ENCODE measurements around the gene GGT7. TPM values are rescaled to one million over a fixed set of nuclear protein-coding genes. Genes with fewer than 3 reads are reported as not detected.

GGT7 gene
- total and polyA plus RNA-seq, 9 of the 15 experiments (the other 6 are each of a cell fraction or from before 2014, with no cell fraction given): 0.04 to 18.3 (median 5.9) TPM

- no peak for TF ChIP-seq TSHZ1 (CRISPR knock-in tag; IDR thresholded peaks at IDR 0.05)
Measured at GRCh38 chr20:34815636-34816035, 57.0 kb downstream of the GGT7 start (continued).

GRCh38 chr20:34808583-34808982 lies 64.1 kb downstream of the GGT7 start:
- WGBS (ENCODE audit: insufficient coverage, low coverage, missing lambda C conversion rate): 91% methylated on average over 5 of the region's 5 CpGs
- no peaks in the 10 kb centered on the region for H3K9me1 ChIP-seq (ENCODE audit: control insufficient read depth, insufficient read depth, low read length)
- no peak for ATAC-seq
- no peak overlapping the region for H3K27ac ChIP-seq (ENCODE audit: extremely low read depth, low read depth, low read length)
- ChIA-PET POLR2A (interaction anchor here (1.0 kb wide), 1 partner anchor 12 kb away, joined by 5 read pairs; no protein-coding TSS in a partner anchor), CTCF (ENCODE audit: low intra/inter-chr PET ratio) (no interaction called here)
- H3K36me3 ChIP-seq (ENCODE audit: control insufficient read depth, insufficient read depth, low read length): no peaks in the 10 kb centered on the region
- H3K27me3 ChIP-seq (ENCODE audit: control insufficient read depth in 2 of 2, insufficient read depth in 2 of 2, low read length in 2 of 2): no peaks in the 10 kb centered on the region
- no peak for FAIRE-seq
- intact Hi-C loops (cut with micrococcal nuclease) (no loop called here), in situ Hi-C loops (cut with MboI) (no loop called here)
- BruUV-seq (replicated peaks): no TSS peak
- H3K79me2 ChIP-seq (ENCODE audit: control insufficient read depth, insufficient read depth, low read length): peaks cover 34% of the 10 kb centered on the region
- no peaks in the 10 kb centered on the region for H3K9me3 ChIP-seq (replicated peaks; ENCODE audit: control insufficient read depth, insufficient read depth, low read depth, low read length)
- H3K4me1 ChIP-seq (replicated peaks in 1 of 2; ENCODE audit: control insufficient read depth in 2 of 2, insufficient read depth in 2 of 2, low read length in 2 of 2): peaks cover 0 to 6% of the 10 kb centered on the region in 2 experiments; a peak in 2 of 5 replicates
- no peak for DNase-seq (ENCODE audit: extremely low read depth in 1 of 4, low spot score in 3 of 4)
- no peak overlapping the region for H3K4me3 ChIP-seq
- no peak overlapping the region for H3K4me2 ChIP-seq (ENCODE audit: insufficient read depth, low read length)
- H4K20me1 ChIP-seq (replicated peaks; ENCODE audit: control insufficient read depth, insufficient read depth, low read length): no peaks in the 10 kb centered on the region
- H3K9ac ChIP-seq (ENCODE audit: insufficient read depth in 1 of 2, low read depth in 2 of 2, low read length in 2 of 2): no peak overlapping the region
- no peak overlapping the region for H2AFZ ChIP-seq (ENCODE audit: low read depth, low read length)
- no peak for TF ChIP-seq KAT2B (IDR thresholded peaks at IDR 0.05; ENCODE audit: low read depth, low read length)
- no peak for TF ChIP-seq POLR2H (tag; IDR thresholded peaks at IDR 0.05; ENCODE audit: low read depth)
- TF ChIP-seq ZNF717 (CRISPR knock-in tag; IDR thresholded peaks at IDR 0.05): no peak
- no peak for TF ChIP-seq RNF219 (CRISPR knock-in tag; IDR thresholded peaks at IDR 0.05)
- no peak for TF ChIP-seq FOS (IDR thresholded peaks at IDR 0.05; ENCODE audit: extremely low read depth, insufficient read length)
- TF ChIP-seq ZMIZ1 (IDR thresholded peaks at IDR 0.05; ENCODE audit: low read depth in 2 of 2, low read length in 2 of 2): no peak
- no peak for TF ChIP-seq CBX5 (IDR thresholded peaks at IDR 0.05; ENCODE audit: borderline replicate concordance, low read depth)
- no peak for TF ChIP-seq ZNF263 (CRISPR knock-in tag; IDR thresholded peaks at IDR 0.05; ENCODE audit: borderline replicate concordance)
- TF ChIP-seq CREM (IDR thresholded peaks at IDR 0.05; ENCODE audit: low read depth): no peak
- no peak for TF ChIP-seq CAMTA2 (CRISPR knock-in tag; conservative IDR thresholded peaks at IDR 0.05)
- no peak for TF ChIP-seq SP2 (IDR thresholded peaks at IDR 0.05; ENCODE audit: extremely low read depth, low read depth, low read length, poor library complexity, severe bottlenecking)
